ENCODE results near the gene MTFP1.
A peak's percentile ranks its signal among the peaks of the same experiment; 100 is the strongest.
"Not testable (repeated sequence)": the region's sequence is repeated elsewhere in the genome, so short reads cannot be mapped to it uniquely, and the experiment has no call there.

MTFP1 gene

GRCh38 chr22:30393322-30393680 lies 32.3 kb upstream of the MTFP1 start:
- Histone ChIP-seq H3K36me3 (ENCODE audit: insufficient read depth, low read depth, low read length) (no peaks in the 10 kb centered on the region), H3K9ac (ENCODE audit: low read depth, low read length) (no peak overlapping the region), H3K9me3 (ENCODE audit: insufficient read depth, low read depth, low read length) (peaks cover 6% of the 10 kb centered on the region), H3K27me3 (ENCODE audit: insufficient read depth, low read length) (peaks cover 32% of the 10 kb centered on the region), H3K4me3 (ENCODE audit: low read length) (no peak overlapping the region), H3K4me1 (ENCODE audit: insufficient read depth, low read length) (peaks cover 8% of the 10 kb centered on the region), H3K27ac (ENCODE audit: low read length) (no peak overlapping the region)

- peaks cover 38% of the 10 kb centered on the region for H3K27me3 ChIP-seq (ENCODE audit: insufficient read depth, low read length)
- H3K4me3 ChIP-seq (ENCODE audit: low read length), result no peak overlapping the region
- no peak overlapping the region for H3K27ac ChIP-seq (ENCODE audit: low read length)
- peaks cover 8% of the 10 kb centered on the region for H3K4me1 ChIP-seq (ENCODE audit: insufficient read depth, low read length)
- H3K9ac ChIP-seq (ENCODE audit: low read depth, low read length), result no peak overlapping the region
- H3K36me3 ChIP-seq (ENCODE audit: insufficient read depth, low read depth, low read length), result no peaks in the 10 kb centered on the region
- H3K9me3 ChIP-seq (ENCODE audit: insufficient read depth, low read depth, low read length), result peaks cover 6% of the 10 kb centered on the region
Observed at GRCh38 chr22:30393885-30394284, 31.7 kb upstream of the MTFP1 start.

DNA sequence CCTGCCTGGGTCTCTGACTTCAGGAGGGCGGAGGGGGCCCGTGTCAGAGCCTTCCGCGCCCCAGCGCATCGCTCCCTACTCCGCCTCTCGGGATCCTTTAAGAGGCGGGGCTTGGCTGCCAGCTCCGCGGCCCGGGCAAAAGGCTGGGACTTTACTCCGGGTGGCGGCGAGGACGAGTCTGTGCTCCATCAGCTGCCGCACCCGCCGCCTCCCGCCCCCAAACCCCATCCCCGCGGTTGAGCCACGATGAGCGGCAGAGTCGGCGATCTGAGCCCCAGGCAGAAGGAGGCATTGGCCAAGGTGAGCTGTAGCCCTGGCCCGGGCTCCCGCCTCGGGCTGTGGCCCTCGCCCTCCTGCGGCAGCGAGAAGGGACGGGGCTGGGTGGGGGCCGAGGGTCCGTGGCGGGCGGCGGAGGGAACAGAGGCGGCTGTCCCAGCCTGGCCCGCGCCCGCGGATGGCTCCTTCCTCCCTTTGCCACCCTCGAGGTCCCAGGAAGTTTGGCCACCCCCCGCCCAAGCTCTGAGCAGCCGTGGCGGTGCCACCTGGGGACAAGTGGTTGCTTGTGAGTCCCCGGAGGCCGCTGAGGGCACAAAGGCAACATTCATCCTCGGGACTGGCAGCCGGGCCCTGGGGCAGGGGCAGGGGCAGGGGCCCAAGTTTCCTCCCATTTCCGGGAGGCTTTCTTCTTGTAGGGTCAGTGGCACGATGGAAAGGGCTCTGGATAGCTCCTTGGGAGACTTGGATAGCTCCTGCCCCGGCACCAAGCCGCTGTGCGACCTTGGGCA lies 28.5 kb upstream of the MTFP1 start, which contains the start of gene SEC14L2:
SEC14L2 (plus strand) TSS at position 148 of the 785 bp plus-strand sequence; CDS start at position 247, 99 bp downstream.
- H3K36me3 ChIP-seq (ENCODE audit: insufficient read depth, low read depth, low read length), result no peaks in the 10 kb centered on the region
- H3K9ac ChIP-seq (ENCODE audit: low read depth, low read length), result peak within 1 kb of the TSS; percentile 56; the same call in 1 of the 2 replicates
- H3K27ac ChIP-seq (ENCODE audit: low read length), result no peak within 1 kb of the TSS
- peaks cover 11% of the 10 kb centered on the region for H3K4me1 ChIP-seq (ENCODE audit: insufficient read depth, low read length)
- no peaks in the 10 kb centered on the region for H3K9me3 ChIP-seq (ENCODE audit: insufficient read depth, low read depth, low read length)
- H3K4me3 ChIP-seq (ENCODE audit: low read length), result peak within 1 kb of the TSS; percentile 68
- H3K27me3 ChIP-seq (ENCODE audit: insufficient read depth, low read length), result peaks cover 47% of the 10 kb centered on the region

DNA sequence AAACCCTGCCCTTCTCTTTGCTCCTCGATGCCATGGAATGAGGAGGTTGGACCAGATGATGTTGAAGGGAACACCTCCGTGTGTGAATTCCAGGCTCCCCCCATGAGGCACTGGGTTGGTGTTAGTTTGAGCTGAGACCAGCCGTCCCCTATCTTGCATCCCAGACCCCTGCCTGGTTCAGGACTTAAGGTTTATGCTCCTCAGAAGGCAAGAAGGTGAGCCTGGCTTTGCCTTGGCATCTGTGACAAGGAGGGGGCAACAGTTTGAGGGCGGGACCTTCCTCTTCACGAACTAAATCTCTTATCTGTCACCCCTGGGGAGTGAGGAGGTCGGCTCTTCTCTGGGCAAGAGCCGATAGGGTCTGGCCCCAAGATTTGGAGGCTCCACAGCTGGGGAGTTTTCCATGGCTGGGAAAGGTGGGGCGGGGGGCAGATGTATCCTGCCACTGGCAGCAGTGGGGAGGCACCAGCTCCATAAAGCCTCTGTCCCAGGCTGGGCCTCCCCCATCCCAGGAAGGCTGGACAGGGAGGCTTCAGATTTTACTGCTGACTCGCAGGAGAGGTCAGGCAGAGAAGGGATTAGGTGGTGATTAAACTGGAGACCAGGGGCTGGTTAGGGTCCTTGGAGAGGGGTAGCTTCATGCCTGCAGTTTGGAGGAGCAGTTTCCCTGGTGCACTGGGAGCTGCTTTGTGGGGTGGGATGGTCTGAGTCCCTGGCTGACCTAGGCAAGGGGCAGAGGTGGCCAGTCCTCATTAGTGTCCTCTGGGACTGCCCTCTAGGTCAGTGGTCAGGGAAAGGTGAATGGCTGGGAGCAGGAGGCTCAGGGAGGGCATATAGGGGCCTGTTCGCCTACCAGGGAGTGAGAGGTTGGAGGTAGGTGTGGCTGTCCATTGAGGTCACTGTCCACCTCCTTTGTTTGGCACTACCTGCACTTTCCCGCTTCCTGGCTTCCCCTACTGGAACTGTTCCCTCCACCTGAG lies 27.6 kb upstream of the MTFP1 start:
- Histone ChIP-seq H3K27ac (ENCODE audit: low read length) (no peak overlapping the region), H3K27me3 (ENCODE audit: insufficient read depth, low read length) (peaks cover 47% of the 10 kb centered on the region), H3K4me1 (ENCODE audit: insufficient read depth, low read length) (peaks cover 11% of the 10 kb centered on the region), H3K9ac (ENCODE audit: low read depth, low read length) (peak overlapping the region; percentile 56; the same call in 1 of the 2 replicates), H3K36me3 (ENCODE audit: insufficient read depth, low read depth, low read length) (no peaks in the 10 kb centered on the region), H3K4me3 (ENCODE audit: low read length) (peak overlapping the region; percentile 68), H3K9me3 (ENCODE audit: insufficient read depth, low read depth, low read length) (no peaks in the 10 kb centered on the region)

- Histone ChIP-seq H3K9me3 (ENCODE audit: insufficient read depth, low read depth, low read length) (no peaks in the 10 kb centered on the region), H3K9ac (ENCODE audit: low read depth, low read length) (no peak overlapping the region), H3K4me1 (ENCODE audit: insufficient read depth, low read length) (peaks cover 10% of the 10 kb centered on the region), H3K27me3 (ENCODE audit: insufficient read depth, low read length) (peaks cover 47% of the 10 kb centered on the region), H3K4me3 (ENCODE audit: low read length) (no peak overlapping the region), H3K36me3 (ENCODE audit: insufficient read depth, low read depth, low read length) (no peaks in the 10 kb centered on the region), H3K27ac (ENCODE audit: low read length) (no peak overlapping the region)
Observed at GRCh38 chr22:30398685-30399680, 26.6 kb upstream of the MTFP1 start.

DNA sequence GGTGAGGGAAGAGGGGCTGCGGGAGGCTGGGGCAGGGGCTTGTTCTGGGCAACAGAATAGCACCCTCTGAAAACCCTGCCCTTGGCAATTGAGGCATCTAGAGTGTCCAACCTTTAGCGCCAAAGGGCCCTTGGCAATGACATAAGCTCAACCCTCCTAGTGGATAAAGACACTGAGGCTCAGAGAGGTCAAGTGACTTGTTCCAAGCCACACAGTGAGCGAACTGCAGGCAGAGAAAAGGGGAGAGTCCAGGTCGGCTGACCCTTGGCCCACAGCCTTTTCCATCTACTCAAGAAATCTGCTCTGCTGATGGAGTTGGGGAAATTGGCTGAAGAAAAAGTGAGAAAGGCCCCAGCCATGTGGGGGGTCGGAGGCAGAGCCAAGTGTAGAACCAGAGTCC lies 25.9 kb upstream of the MTFP1 start:
- peaks cover 47% of the 10 kb centered on the region for H3K27me3 ChIP-seq (ENCODE audit: insufficient read depth, low read length)
- H3K4me1 ChIP-seq (ENCODE audit: insufficient read depth, low read length), result peaks cover 10% of the 10 kb centered on the region
- H3K9me3 ChIP-seq (ENCODE audit: insufficient read depth, low read depth, low read length), result no peaks in the 10 kb centered on the region
- H3K9ac ChIP-seq (ENCODE audit: low read depth, low read length), result no peak overlapping the region
- no peak overlapping the region for H3K27ac ChIP-seq (ENCODE audit: low read length)
- no peaks in the 10 kb centered on the region for H3K36me3 ChIP-seq (ENCODE audit: insufficient read depth, low read depth, low read length)
- no peak overlapping the region for H3K4me3 ChIP-seq (ENCODE audit: low read length)

- Histone ChIP-seq H3K9ac (ENCODE audit: low read depth, low read length) (no peak overlapping the region), H3K36me3 (ENCODE audit: insufficient read depth, low read depth, low read length) (no peaks in the 10 kb centered on the region)
Observed at GRCh38 chr22:30400159-30400558, 25.4 kb upstream of the MTFP1 start.

DNA sequence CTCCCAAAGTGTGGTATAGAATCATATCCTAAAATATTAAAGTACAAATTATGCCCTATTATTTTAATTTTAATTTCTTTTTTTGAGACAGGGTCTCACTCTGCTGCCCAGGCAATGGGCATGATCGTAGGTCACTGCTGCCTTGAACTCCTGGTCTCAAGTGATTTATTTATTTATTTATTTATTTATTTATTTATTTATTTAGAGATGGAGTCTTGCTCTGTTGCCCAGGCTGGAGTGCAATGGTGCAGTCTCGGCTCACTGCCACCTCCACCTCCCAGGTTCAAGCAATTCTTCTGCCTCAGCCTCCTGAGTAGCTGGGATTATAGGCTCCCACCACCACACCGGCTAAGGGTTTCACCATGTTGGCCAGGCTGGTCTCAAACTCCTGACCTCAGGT lies 24.5 kb upstream of the MTFP1 start:
- H3K27ac ChIP-seq (ENCODE audit: low read length); H3K4me3 ChIP-seq (ENCODE audit: low read length); H3K9ac ChIP-seq (ENCODE audit: low read depth, low read length); H3K9me3 ChIP-seq (ENCODE audit: insufficient read depth, low read depth, low read length); H3K36me3 ChIP-seq (ENCODE audit: insufficient read depth, low read depth, low read length): not testable (repeated sequence)
- H3K4me1 ChIP-seq (ENCODE audit: insufficient read depth, low read length), result peaks cover 10% of the 10 kb centered on the region
- peaks cover 38% of the 10 kb centered on the region for H3K27me3 ChIP-seq (ENCODE audit: insufficient read depth, low read length)

More at GRCh38 chr22:30400159-30400558, 25.4 kb upstream of the MTFP1 start:
- Histone ChIP-seq H3K9me3 (ENCODE audit: insufficient read depth, low read depth, low read length) (no peaks in the 10 kb centered on the region), H3K27me3 (ENCODE audit: insufficient read depth, low read length) (peaks cover 46% of the 10 kb centered on the region), H3K27ac (ENCODE audit: low read length) (no peak overlapping the region), H3K4me3 (ENCODE audit: low read length) (no peak overlapping the region), H3K4me1 (ENCODE audit: insufficient read depth, low read length) (peaks cover 10% of the 10 kb centered on the region)

DNA sequence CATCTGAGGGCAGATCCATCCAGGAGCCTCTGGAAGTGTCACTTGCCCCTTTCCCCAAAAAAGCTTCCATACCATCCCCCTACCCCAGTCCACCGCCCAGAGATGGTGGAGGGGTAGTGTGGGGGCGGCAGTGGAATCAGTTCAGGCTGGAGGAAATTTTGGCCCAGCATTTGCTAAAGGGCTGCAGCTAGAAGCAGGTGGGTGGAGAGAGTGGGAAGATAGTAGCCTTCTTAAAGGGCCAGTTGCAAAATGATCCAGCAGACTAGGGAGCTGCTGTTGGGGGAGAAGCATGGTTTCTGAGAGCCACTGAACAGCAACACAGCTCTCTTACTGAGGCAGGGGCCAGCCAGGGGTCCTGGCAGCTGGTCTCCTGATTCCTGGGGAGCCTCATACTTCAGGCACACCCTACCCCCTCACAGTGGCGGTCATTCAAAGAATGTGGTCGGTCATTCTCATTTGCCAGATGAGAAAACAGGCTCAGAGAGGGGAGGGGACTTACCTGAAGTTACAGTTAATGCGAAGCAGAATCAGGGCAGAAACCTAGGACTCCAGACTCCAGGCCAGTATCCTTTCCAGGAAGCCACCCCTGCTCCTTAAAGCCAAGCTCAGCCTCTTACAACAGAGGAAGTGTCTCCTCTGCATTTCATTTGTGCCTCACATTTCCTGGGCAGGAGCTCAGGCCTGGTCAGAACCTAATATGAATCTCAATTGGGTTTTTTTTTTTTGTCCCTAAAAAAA lies 23.4 kb upstream of the MTFP1 start:
- H3K27ac ChIP-seq (ENCODE audit: low read length), result no peak overlapping the region
- peak overlapping the region; percentile 48; the same call in 1 of the 2 replicates for H3K9ac ChIP-seq (ENCODE audit: low read depth, low read length)
- H3K27me3 ChIP-seq (ENCODE audit: insufficient read depth, low read length), result peaks cover 26% of the 10 kb centered on the region
- H3K4me3 ChIP-seq (ENCODE audit: low read length), result peak overlapping the region; percentile 32; the same call in 1 of the 2 replicates
- no peaks in the 10 kb centered on the region for H3K9me3 ChIP-seq (ENCODE audit: insufficient read depth, low read depth, low read length)
- peaks cover 10% of the 10 kb centered on the region for H3K4me1 ChIP-seq (ENCODE audit: insufficient read depth, low read length)
- peaks cover 4% of the 10 kb centered on the region; the same call in 1 of the 2 replicates for H3K36me3 ChIP-seq (ENCODE audit: insufficient read depth, low read depth, low read length)

- not testable (repeated sequence) for H3K9ac ChIP-seq (ENCODE audit: low read depth, low read length); H3K9me3 ChIP-seq (ENCODE audit: insufficient read depth, low read depth, low read length)
Observed at GRCh38 chr22:30402766-30403104, 22.8 kb upstream of the MTFP1 start.

More at GRCh38 chr22:30402766-30403104, 22.8 kb upstream of the MTFP1 start:
- not testable (repeated sequence) for H3K4me1 ChIP-seq (ENCODE audit: insufficient read depth, low read length); H3K27ac ChIP-seq (ENCODE audit: low read length); H3K36me3 ChIP-seq (ENCODE audit: insufficient read depth, low read depth, low read length); H3K4me3 ChIP-seq (ENCODE audit: low read length)
- peaks cover 21% of the 10 kb centered on the region for H3K27me3 ChIP-seq (ENCODE audit: insufficient read depth, low read length)
